Kidney (tissue), 14 donors: Measurements from ENCODE around the gene TRMT1. TPM values are rescaled to one million over a fixed set of nuclear protein-coding genes. Genes with fewer than 3 reads are reported as not detected.
A peak's percentile ranks its signal among the peaks of the same experiment; 100 is the strongest.

Experiments used
- DNase-seq, 5 donors: peaks; one replicate each; pipeline ENCODE4 v3.0.0-alpha.2; 2013 to 2020
- FAIRE-seq: peaks from 2 replicates; lab custom pipeline; 2012; peaks lifted over from hg19 to GRCh38; lab: Jason Lieb, UNC
- H3K27ac ChIP-seq, 2 donors: one replicate each; pipeline ENCODE4 v1.7.0; 2013; ENCODE audit warnings: low read depth in 2 of 2, low read length in 2 of 2, inconsistent platforms in 1 of 2
- H3K27me3 ChIP-seq: one replicate; pipeline ENCODE4 v1.7.1; 2013; ENCODE audit warnings: low read length, inconsistent platforms; ENCODE audit not compliant: control insufficient read depth, insufficient read depth
- H3K36me3 ChIP-seq, 3 donors: one replicate each; pipeline versions ENCODE4 v1.7.0 to v1.7.1; 2013; ENCODE audit warnings: low read length in 3 of 3, control low read depth in 1 of 3, inconsistent platforms in 1 of 3; ENCODE audit not compliant: insufficient read depth in 3 of 3, control insufficient read depth in 2 of 3
- H3K4me1 ChIP-seq, 3 donors: one replicate each; pipeline versions ENCODE4 v1.7.0 to v1.7.1; 2013; ENCODE audit warnings: low read length in 3 of 3, inconsistent platforms in 1 of 3, low read depth in 1 of 3; ENCODE audit not compliant: control insufficient read depth in 2 of 3, insufficient read depth in 2 of 3
- H3K4me3 ChIP-seq, 3 donors: one replicate each; pipeline versions ENCODE4 v1.7.0 to v1.8.1; 2013; ENCODE audit warnings: low read length in 3 of 3, control low read depth in 1 of 3, inconsistent platforms in 1 of 3
- H3K9ac ChIP-seq, 3 donors: one replicate each; pipeline versions ENCODE4 v1.7.0 to v1.7.1; 2013; ENCODE audit warnings: low read length in 3 of 3, control low read depth in 1 of 3, inconsistent platforms in 1 of 3
- H3K9me3 ChIP-seq, 3 donors: one replicate each; pipeline versions ENCODE4 v1.7.0 to v1.7.1; 2013; ENCODE audit warnings: low read length in 3 of 3, control low read depth in 1 of 3, inconsistent platforms in 1 of 3; ENCODE audit not compliant: control insufficient read depth in 2 of 3, insufficient read depth in 1 of 3
- intact Hi-C: fragments of 100-400 bp; cut with DNase I; formaldehyde crosslinking; loops from one replicate; pipeline ENCODE4 v1.11.1; 2022
- polyA plus RNA-seq: library from polyadenylated mRNA; stranded (reverse); fragments of 350-450 nt; fragmentation: Illumina TruSeq; extraction: RNeasy Lipid Tissue Mini Kit (QIAGEN cat#74804); gene quantifications from one replicate; pipeline ENCODE4 v1.2.3, GENCODE V29; 2014; ENCODE audit warnings: low read depth, low replicate concordance; ENCODE audit not compliant: insufficient read depth
- total RNA-seq: library from RNA; stranded (reverse); fragmentation: NEBNext Ultra II Directional; extraction: Animal tissue kit (Norgen Biotek cat#: 25700); gene quantifications from one replicate; pipeline ENCODE4 v1.2.1, GENCODE V29; 2021
- TF ChIP-seq, protein P1 (sequence below): IDR thresholded peaks from 3 replicates; pipeline ENCODE4 v1.5.1; 2012; ENCODE audit warnings: mild to moderate bottlenecking, moderate library complexity, borderline replicate concordance; ENCODE audit not compliant: insufficient read depth; ENCODE audit errors: extremely low read depth
- donor health status: control.
- donor health status: control.
- donor health status: control.
- donor health status: control.
- donor health status: control.
- donor health status: DM: yes; HTN: yes; CAD: no.
- donor health status: Normal renal cell carcinoma (clear cell type).

The TRMT1 gene
- total and polyA plus RNA-seq, 2 donors from 2014 or later = 22.7 to 40.0 TPM

DNA sequence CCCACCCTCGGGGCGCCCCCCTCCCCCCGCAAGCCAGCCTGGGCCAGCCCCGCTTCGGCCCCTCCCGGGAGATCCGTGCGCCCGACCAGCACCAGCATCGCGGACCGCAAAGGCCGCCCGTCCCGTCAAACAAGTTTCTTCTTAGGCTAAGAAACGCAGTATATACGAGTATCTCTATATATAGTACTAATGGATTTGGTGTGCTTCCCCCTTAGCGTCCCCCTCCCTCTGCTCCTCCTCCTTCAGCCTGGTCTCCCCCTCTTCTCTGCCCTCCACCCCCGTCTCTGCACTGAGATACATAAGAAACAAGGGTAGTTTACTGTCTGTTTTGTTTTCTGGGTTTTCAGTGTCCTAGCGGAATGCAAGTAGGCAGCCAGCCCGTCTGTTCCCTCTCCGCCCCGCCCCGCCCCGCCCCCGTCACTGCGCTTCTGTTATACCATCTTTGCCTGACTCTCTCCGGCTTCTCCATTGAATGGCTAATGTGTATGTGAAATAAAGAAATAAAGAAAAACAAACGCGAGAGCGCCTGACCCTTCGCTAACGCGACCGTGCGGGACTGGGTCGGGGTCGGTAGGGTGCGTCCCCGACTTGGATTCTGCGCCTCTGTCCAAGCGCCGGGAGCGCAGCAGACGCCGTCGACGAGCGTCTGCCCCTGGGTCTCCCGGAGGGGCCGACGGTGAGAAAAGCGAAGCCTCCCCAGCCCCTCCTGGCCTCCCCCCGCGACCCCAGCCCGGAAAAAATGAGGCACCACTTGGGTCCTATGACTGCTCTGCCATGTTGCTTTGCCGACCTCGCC is 18.1 kb downstream of the TRMT1 start:
- Histone ChIP-seq H3K36me3 (no peaks in the 10 kb centered on the region), H3K4me3 (no peak overlapping the region), H3K4me1 (peaks cover 0 to 33% (median 7%) of the 10 kb centered on the region in 3 donors), H3K27me3 (peaks cover 15% of the 10 kb centered on the region), H3K27ac (peak overlapping the region; percentile 4 to 89), H3K9ac (no peak overlapping the region), H3K9me3 (no peaks in the 10 kb centered on the region)
- intact Hi-C loops = loop anchor here (5.0 kb wide), 1 partner anchor 121 kb away; no protein-coding TSS in a partner anchor
- peak in 2 of 5 donors; percentile 58 to 65 for DNase-seq
- TF ChIP-seq, protein P1, sequence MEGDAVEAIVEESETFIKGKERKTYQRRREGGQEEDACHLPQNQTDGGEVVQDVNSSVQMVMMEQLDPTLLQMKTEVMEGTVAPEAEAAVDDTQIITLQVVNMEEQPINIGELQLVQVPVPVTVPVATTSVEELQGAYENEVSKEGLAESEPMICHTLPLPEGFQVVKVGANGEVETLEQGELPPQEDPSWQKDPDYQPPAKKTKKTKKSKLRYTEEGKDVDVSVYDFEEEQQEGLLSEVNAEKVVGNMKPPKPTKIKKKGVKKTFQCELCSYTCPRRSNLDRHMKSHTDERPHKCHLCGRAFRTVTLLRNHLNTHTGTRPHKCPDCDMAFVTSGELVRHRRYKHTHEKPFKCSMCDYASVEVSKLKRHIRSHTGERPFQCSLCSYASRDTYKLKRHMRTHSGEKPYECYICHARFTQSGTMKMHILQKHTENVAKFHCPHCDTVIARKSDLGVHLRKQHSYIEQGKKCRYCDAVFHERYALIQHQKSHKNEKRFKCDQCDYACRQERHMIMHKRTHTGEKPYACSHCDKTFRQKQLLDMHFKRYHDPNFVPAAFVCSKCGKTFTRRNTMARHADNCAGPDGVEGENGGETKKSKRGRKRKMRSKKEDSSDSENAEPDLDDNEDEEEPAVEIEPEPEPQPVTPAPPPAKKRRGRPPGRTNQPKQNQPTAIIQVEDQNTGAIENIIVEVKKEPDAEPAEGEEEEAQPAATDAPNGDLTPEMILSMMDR = no peak
- no peak for FAIRE-seq

DNA sequence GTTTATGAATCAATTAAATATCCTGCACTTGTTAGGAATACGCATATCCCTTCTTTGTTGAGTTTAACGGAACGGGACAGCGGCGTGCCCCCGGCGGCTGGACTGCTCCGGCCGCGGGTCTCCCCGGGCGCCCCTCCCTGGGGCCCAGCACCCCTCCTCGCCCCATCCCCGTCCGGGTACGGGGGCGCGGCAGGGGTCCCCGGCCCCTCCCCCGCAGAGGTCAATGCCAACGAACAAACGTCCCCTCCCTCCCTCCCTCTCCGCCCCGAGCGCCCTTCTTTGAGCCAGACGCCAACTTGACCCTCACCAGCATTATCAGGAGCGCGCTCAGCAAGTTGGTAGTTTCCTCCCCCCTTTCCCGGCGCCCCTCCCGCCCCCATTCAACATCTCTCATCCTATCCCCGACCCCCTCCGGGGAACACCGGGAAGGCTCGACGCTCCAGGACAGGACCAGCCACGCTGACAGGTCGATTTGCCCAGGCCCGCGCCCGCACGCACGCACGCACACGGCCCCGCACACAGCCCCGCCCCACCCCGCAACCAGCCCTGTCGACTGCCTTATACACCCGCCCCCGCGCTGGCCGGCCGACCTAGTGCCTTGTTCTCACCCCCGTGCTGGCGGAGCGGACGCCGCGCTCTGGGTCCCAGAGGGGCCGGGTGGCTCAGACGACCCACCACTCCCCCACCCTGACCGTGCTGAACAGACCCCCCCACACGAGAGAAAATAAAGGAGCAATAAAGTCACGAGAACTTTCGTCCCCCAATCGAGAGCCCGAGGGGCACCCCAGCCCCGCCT is 18.9 kb downstream of the TRMT1 start:
- TF ChIP-seq, protein P1 = no peak
- H3K36me3 ChIP-seq = no peaks in the 10 kb centered on the region
- DNase-seq (peak in 2 of 5 donors; percentile 69 to 87), FAIRE-seq (no peak)
- no peaks in the 10 kb centered on the region for H3K9me3 ChIP-seq
- H3K4me1 ChIP-seq = peaks cover 0 to 28% (median 10%) of the 10 kb centered on the region in 3 donors
- H3K9ac ChIP-seq = no peak overlapping the region
- peaks cover 15% of the 10 kb centered on the region for H3K27me3 ChIP-seq
- peak overlapping the region in 1 of 2 donors; percentile 37 for H3K27ac ChIP-seq
- intact Hi-C loops = loop anchor here (5.0 kb wide), 1 partner anchor 120 kb away; no protein-coding TSS in a partner anchor
- no peak overlapping the region for H3K4me3 ChIP-seq

DNA sequence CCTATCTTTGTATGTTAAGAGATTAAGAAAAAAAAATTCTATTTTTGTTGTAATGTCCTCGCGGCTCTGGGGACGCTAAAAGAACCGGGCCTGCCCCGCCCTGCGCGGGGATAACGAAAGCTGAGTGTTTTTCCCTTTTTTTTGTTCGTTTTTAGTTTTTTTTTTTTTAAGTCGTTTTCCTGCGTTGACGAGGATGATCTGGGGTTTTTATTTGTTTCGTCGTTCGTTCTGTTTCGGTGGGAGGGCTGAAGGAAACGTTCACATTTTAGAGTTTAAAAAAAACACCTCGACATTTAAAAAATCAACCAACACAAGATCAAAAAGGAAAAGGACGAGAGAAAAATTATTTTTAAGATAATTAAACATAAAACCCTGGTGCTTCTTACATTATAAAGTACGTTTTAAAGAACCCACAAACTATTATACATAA is 19.5 kb downstream of the TRMT1 start:
- no peaks in the 10 kb centered on the region for H3K9me3 ChIP-seq
- H3K4me3 ChIP-seq = no peak overlapping the region
- H3K36me3 ChIP-seq = no peaks in the 10 kb centered on the region
- no peak overlapping the region for H3K9ac ChIP-seq
- no peak overlapping the region for H3K27ac ChIP-seq
- H3K27me3 ChIP-seq = peaks cover 15% of the 10 kb centered on the region
- intact Hi-C loops = loop anchor here (5.0 kb wide), 1 partner anchor 120 kb away; no protein-coding TSS in a partner anchor
- H3K4me1 ChIP-seq = peaks cover 0 to 29% (median 10%) of the 10 kb centered on the region in 3 donors
- TF ChIP-seq, protein P1 = no peak
- DNase-seq (no peak), FAIRE-seq (no peak)
